GM15510 (cell line): ENCODE results near the gene PTPRE.

Experiments
- POLR2A ChIP-seq: IDR thresholded peaks from 3 replicates; pipeline ENCODE4 v1.6.1; 2011; ENCODE audit warnings: borderline replicate concordance; ENCODE audit not compliant: insufficient read length; ENCODE audit errors: extremely low read depth

The PTPRE gene

GRCh38 chr10:128077155-128077875 lies 170.4 kb downstream of the PTPRE start:
- no peak for TF ChIP-seq POLR2A

DNA sequence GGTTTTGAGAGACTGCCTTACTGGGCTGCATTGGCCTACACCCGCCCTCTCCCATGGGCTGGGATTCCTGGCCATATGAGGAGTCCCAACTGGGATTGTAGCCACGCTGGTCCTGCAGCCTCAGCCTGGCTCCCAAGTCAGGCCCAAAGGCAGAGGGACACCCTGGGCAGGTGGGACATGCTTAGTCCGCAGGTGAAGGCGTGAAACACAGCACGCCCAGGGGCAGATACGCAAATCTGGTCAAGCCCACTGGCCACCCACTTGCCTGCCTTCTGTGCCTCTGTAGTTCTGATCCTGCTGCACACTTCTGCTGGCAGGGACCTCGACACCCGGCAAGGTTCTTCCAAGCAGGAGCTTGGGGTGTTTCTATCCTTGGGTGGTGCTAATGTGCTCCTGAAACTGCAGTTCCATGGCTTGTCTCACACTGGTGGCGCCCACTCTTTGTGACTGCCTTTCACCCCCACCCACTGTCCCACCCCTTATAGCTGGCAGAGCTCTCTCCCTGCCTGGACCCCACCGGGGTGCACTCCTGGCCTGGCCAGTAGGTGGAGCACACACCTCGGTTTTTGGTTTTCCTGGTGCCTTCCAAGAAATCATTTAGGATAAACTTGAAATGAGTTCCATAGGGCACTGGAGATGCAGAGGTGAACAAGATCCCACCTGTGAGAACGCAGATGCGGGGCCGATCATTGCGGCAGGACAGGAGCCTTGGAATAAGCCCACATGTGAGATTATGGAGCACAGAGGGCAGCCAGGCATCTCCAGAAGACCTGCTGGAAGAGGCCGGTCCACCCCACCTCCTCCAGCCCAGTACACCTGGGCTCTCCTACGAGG lies 171.4 kb downstream of the PTPRE start:
- no peak for TF ChIP-seq POLR2A

DNA sequence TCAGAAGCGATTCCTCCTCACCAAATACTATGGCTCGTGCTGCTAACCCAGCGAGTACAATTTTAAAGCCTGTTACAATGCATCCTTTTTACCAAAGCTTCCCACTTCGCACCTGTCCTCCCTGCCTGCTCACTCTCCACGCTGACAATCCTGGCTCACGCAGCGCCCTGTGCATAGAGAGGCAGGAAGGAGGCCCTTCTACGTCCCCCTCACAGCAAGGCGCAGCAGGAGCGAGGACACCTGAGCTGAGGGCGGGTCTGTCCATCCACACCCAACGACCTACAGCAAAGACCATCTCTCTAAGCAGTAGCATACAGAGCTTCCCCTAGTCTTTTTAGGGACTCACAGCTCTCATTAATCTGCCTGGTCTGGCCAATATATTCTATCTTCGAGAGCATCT lies 173.3 kb downstream of the PTPRE start:
- TF ChIP-seq POLR2A: no peak

- no peak for TF ChIP-seq POLR2A
Measured at GRCh38 chr10:128080641-128081040, 173.7 kb downstream of the PTPRE start.

DNA sequence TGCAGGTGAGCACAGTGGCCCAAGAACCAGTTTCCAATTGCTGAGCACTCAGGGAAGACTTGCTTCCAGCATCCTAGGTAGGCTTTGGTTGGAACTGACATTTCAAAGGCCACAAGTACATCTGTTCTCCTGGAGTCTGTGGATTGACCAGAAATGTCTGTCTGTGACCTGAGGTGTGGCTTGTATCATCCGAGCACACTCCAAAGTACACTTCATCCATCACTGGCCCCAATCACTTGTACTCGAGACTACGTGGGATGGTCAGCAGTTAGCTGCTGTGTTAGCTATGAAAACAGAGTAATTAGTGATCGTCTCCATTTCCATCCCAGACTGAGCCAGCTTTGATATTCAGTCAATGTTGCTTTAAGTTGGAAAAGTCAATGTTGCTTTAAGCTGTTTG lies 174.3 kb downstream of the PTPRE start:
- TF ChIP-seq POLR2A: no peak

GRCh38 chr10:128081720-128082119 lies 174.8 kb downstream of the PTPRE start:
- TF ChIP-seq POLR2A: no peak

GRCh38 chr10:128083191-128083895 lies 176.4 kb downstream of the PTPRE start:
- TF ChIP-seq POLR2A: no peak

GRCh38 chr10:128084364-128084763 lies 177.5 kb downstream of the PTPRE start:
- no peak for TF ChIP-seq POLR2A

GRCh38 chr10:128084991-128085390 lies 178.1 kb downstream of the PTPRE start:
- no peak for TF ChIP-seq POLR2A

DNA sequence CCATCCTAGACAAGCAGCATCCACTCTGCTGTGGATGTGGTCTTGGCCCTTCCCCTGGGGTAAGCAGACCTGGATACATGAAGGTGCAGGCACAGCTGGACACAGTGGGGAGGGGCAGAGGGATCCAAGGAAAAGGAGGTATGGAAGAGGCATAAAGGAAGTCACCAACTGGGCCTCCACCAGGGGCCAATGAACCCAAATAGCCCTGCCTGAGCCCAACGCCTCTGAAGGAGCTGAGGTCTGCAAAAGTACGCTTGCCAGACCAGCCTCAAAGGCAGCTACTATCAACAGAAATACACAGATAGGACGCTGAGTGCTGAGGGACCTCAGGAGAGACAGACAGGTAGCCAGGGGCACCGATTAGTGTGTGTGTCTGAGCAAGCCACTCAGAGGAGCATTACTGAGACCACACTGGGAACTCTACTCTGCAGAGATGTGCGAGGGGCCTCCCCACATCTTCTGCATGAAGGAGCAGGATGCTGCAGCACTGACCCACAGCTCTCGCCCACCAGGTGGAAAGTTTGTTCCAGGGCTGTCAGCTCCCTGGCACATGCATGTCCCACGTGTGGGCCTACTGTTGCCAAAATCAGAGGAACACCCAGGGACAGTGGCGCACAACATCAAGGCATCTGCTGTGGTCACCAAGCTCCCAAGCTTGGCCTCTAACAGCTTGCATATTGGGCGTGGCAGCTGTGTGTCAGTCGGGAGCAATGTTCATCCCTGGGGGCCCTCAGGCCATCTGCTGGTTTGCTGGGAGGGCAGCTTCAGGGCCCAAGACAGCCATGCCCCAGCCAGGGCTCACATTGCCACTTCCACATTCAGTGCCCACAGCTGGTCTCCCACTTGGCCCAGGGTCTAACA lies 179.3 kb downstream of the PTPRE start:
- TF ChIP-seq POLR2A: no peak

DNA sequence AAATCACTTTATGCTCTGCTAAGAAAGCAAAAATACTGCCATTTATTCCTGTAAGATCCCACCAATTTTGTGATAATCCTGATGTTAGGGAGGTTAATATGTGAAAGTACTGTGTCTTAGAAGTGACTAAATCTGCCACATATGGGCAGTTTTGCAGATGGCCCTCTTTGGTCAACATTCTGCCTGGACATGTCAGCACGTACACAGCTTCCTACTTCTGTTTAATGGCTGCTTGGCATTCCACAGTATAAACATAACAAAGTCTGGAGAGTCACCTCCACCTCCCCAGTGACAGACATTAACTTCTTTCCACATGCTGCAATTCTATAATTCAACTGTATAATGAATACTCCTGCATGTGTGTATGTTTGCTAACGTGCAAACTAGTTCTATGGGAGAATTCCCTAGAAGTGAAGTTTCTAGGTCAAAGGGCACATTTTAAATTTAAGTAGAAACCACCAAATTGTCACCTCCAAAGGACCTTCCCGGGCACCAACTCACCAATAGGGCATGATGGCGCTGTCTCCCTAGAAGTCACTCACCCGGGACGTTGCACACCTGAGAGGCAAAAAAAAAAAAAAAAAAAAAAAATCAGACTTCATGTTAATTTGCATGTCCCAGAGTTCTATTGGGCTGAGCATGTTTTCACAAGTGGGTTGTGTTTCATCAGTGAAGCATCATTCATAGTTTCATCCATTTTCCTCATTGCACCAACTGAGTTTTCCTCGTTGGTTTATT lies 180.4 kb downstream of the PTPRE start:
- no peak for TF ChIP-seq POLR2A

DNA sequence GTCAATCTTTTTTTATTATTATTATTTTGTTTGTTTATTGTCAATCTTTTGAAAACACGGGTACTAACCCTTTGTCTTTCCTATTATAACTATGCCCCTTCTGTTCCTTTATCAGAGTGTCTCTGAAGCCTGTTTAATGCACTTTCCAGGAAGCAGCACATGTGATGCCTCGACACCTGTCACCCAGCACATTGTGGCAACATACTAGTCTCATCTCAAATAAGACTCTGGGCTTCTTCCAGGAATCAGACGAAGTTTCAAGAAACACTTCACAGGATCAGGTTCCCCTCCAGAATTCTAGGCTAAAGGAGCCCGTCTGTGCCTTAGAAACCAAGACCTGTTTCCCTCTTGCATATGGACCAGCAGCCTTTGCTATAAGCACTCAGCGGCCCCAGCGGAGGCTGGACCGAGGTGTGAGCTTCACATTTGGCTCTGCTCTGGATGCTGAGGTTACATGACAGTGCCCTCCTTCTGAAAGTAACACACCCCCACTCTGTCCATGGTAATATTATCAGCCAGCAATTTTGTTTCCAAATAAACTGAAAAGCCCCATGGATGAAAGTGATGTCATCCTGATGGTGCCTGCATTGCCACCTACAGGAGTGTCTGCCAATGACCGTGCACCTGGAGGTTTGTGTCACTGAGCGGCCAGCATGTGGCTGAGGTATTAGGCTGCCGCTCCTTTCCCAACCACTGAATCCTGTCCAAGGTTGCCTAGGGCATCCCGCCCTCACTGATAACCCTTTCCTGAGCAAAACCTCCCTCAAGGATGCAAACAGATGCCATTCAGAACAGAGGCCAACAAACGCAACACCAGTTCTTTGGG lies 181.2 kb downstream of the PTPRE start:
- no peak for TF ChIP-seq POLR2A

DNA sequence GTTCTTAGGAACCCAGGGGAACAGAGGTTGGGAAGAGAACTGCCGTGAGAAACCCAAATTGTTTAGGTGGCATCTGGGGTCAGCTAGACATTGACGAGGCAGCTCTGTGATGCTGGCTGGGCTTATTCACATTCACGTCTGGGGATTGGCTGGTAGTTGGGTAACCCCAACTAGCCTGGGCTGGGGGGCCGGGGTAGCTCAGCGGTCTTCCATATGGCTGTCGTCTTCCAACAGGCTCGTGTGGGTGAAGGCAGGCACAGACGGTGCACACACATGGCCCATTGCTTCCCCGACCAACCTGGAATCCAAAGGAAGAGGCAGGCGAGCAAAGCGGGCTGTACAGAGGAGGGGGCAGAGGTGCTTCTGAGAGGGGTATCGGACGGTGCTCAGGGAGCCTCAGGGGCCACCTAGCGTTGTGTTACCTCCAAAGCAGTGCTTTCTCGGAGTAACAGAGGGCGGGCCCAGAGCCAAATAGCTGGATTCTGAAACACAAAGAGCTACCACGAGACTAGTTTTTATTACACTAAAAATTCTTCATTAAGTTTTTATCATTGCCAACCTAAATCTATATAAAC lies 184.8 kb downstream of the PTPRE start:
- no peak for TF ChIP-seq POLR2A

GRCh38 chr10:128092454-128092853 lies 185.6 kb downstream of the PTPRE start:
- no peak for TF ChIP-seq POLR2A
